GM12873 (cell line): ENCODE data around the gene PSRC1.

Source experiments
- CTCF ChIP-seq: IDR thresholded peaks from 2 replicates; pipeline ENCODE4 v1.5.1; 2012; ENCODE audit warnings: low read depth, mild to moderate bottlenecking, moderate library complexity, low read length, control low read depth; ENCODE audit not compliant: insufficient read depth; ENCODE audit errors: missing control alignments

PSRC1 gene

GRCh38 chr1:109243221-109243620 lies 39.7 kb downstream of the PSRC1 start:
- no peak for TF ChIP-seq CTCF

GRCh38 chr1:109242387-109242786 lies 40.6 kb downstream of the PSRC1 start:
- TF ChIP-seq CTCF = no peak

- no peak for TF ChIP-seq CTCF
Measured at GRCh38 chr1:109241841-109242345, 41.1 kb downstream of the PSRC1 start.

GRCh38 chr1:109241344-109241743 lies 41.6 kb downstream of the PSRC1 start:
- TF ChIP-seq CTCF = no peak

GRCh38 chr1:109240158-109241152 lies 42.5 kb downstream of the PSRC1 start:
- TF ChIP-seq CTCF = no peak

GRCh38 chr1:109239409-109240068 lies 43.4 kb downstream of the PSRC1 start:
- peak; percentile 64 for TF ChIP-seq CTCF

GRCh38 chr1:109239047-109239408 lies 43.9 kb downstream of the PSRC1 start:
- no peak for TF ChIP-seq CTCF
